ENCODE results near the gene ADPRS.

ADPRS gene

GRCh38 chr1:36088577-36089392, at the start of gene ADPRS:
Gene ADPRS, plus strand, starts transcription at chr1:36088892. Its CDS starts 13 bp downstream, at chr1:36088905.
- DNase-seq (ENCODE audit: extremely low read depth in 1 of 2, low read depth in 1 of 2), result peak; percentile 80 to 88

DNA sequence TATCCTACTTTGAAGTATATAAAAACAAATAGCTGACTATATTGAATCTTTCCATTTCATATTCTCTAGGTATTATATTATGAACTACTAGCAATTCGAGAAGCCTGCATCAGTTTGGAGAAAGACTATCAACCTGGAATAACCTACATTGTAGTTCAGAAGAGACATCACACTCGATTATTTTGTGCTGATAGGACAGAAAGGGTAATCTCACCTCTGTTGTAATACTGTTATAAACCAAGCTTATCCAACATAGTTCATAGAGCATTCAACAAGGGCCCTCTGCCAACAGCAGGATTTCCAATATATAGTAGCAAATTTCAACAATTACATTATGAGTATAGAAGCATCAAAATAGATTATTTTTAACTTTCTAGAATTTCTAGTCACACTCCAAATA, 48.5 kb upstream of the ADPRS start:
- DNase-seq (ENCODE audit: extremely low read depth in 1 of 2, low read depth in 1 of 2), result no peak

GRCh38 chr1:36051821-36052220, 36.9 kb upstream of the ADPRS start:
- no peak for DNase-seq (ENCODE audit: extremely low read depth in 1 of 2, low read depth in 1 of 2)

DNA sequence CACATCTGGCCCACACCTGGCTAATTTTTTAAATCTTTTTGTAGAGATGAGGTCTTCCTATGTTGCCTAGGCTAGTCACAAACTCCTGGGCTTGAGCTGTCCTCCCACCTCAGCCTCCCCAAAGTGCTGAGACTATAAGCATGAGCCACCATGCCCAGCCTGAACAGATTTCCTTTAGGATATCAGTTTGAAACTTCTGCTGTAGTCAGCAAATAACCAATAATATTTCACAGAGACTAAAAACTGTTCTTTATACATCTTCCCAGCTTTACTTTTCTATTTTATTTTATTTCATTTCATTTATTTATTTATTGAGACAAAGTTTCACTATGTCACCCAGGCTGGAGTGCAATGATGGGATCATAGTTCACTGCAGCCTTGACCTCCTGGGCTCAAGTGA, 34.7 kb upstream of the ADPRS start:
- no peak for DNase-seq (ENCODE audit: extremely low read depth in 1 of 2, low read depth in 1 of 2)

DNA sequence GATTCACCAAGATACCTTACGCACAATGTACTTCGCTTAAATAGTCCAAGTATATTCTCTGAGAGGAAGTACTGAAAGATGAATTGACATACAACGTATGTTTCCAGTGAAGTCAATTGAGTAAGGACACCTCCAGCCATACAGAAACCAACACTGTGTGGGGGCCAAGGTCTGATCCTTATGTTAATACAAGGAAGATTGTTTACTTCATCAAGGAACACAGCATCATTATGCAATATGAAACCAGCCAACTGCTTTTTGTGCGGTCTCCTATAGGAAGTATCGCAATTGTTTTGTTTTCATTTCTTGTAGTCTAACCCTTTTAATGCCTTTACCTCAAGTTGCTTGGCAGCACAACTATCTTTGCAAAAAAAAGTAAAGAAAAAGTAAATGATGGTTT, 33.0 kb upstream of the ADPRS start:
- no peak for DNase-seq (ENCODE audit: extremely low read depth in 1 of 2, low read depth in 1 of 2)

DNA sequence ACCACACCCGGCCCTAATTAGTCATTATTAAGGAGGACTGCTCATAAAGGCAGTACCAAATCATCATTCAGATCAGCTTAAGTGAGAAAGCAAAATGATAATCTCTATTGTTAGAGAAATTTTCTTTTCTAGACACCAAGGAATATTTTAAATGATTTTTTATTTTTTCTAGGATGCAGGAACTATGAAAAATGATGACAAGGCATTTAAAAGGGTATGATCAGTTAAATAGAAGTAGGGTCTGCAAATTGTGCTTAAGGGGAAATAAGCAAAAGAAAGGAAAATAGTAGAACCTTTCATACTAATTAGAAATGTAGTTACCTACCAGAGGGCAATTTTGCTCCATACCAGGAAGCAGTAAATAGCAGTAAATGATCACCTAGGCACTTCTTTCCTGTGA, 26.4 kb upstream of the ADPRS start:
- no peak for DNase-seq (ENCODE audit: extremely low read depth in 1 of 2, low read depth in 1 of 2)

DNA sequence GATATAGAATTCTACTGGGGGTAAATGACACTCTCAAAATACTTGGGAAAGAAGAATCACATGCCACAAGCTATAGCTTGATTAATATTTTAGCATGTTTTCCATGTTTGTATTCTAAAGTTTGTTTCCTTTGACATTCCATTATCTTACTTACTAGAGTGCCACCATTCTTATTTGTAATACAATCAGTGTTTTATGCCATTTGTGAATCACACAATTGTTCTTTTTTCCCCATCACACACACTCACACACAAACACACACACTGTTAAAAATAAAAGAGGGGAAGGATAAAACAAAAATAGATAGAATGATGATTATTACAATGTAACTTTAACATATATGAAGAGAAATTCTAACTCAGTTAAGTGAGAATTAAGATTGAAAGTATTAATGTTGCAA, 20.8 kb upstream of the ADPRS start:
- DNase-seq (ENCODE audit: extremely low read depth in 1 of 2, low read depth in 1 of 2), result no peak

DNA sequence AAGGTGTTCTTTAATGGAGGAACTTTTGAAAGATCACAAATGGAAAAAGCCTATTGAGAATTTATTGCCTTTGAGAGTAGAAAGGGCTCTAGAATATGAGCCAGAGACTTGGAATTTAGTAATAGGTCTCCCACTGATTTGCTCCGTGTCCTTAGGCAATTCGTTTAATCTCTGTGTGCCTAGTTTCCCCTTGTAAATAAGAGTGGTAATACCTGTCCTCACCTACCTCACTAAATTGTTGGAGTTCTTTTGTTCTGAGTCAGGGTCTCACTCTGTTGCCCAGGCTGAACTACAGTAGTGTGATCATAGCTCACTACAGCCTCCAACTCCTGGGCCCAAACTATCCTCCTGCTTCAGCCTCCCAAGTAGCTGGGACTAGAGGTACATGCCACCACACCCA, 19.8 kb upstream of the ADPRS start:
- no peak for DNase-seq (ENCODE audit: extremely low read depth in 1 of 2, low read depth in 1 of 2)

- no peak for DNase-seq (ENCODE audit: extremely low read depth in 1 of 2, low read depth in 1 of 2)
These were observed 18.3 kb upstream of the ADPRS start for GRCh38 chr1:36070349-36070748.

DNA sequence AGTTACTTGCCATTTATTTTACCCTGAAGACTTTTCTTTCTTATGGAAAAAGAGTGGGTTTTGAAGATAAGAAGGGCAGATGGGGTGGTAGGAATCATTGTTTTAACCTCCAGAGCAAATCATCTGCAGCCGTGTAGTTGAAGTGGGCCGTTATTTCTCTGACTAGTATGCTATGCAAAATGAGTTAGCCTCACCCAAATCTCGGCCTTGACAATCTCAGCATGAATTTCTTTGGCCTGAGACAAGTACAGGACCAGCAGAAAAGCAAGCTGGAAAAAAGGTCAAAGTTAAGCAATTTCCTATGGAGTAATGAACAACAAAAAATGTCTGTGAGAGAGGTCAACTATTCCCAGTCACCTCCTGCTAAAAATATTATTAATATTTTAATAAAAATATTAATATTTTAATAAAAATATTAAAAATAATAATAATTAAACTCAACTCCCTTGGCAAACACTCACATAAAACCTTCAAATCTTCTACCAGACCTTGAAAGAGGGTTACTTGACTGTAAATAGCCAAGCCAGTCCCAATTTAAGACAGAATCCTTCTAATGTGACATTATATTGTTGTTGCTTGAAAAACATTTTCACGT, 11.6 kb upstream of the ADPRS start:
- DNase-seq (ENCODE audit: extremely low read depth in 1 of 2, low read depth in 1 of 2), result no peak

GRCh38 chr1:36080236-36080635, 8.5 kb upstream of the ADPRS start:
- DNase-seq (ENCODE audit: extremely low read depth in 1 of 2, low read depth in 1 of 2), result no peak

DNA sequence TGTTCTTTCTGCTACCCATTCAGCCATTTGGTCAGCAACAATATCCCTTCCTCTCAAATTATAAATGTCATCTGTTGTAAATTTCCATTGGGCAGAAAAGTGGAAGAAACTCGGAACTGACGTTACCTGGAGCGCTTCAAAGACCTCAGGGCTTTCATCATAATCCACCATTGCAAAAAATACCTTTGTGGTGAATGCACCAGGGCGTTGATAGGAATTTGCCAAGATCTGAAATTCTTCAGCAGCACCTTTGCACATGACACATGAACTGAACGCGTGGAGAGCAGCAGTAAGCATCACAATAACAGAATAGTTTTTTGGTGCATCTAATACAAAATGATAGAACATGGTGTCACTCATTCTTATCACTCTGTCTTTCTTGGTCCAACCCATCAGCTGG, 7.9 kb upstream of the ADPRS start:
- DNase-seq (ENCODE audit: extremely low read depth in 1 of 2, low read depth in 1 of 2), result no peak

GRCh38 chr1:36081926-36082485, 6.7 kb upstream of the ADPRS start:
- no peak for DNase-seq (ENCODE audit: extremely low read depth in 1 of 2, low read depth in 1 of 2)

DNA sequence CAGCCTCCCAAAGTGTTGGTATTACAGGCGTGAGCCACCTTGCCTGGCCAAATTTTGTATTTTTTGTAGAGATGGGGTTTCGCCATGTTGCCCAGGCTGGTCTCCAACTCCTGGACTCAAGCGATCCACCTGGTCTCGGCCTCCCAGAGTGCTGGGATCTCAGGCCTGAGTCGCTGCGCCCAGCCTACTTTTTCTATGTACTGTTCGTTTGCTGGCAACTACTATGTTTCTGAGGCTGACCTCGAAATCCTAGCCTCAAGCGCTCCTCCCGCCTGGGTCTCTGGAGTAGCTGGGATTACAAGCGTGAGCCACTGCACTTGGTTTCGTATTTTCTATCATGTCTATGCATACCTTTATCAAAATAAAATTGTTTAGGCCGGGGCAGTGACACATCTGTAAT, 5.5 kb upstream of the ADPRS start:
- no peak for DNase-seq (ENCODE audit: extremely low read depth in 1 of 2, low read depth in 1 of 2)

- DNase-seq (ENCODE audit: extremely low read depth in 1 of 2, low read depth in 1 of 2), result no peak
These were observed 4.8 kb upstream of the ADPRS start, which contains the start of gene TEKT2 for GRCh38 chr1:36083635-36084496. Gene TEKT2, plus strand, starts transcription at chr1:36084094. Its CDS starts 828 bp downstream, at chr1:36084922.

DNA sequence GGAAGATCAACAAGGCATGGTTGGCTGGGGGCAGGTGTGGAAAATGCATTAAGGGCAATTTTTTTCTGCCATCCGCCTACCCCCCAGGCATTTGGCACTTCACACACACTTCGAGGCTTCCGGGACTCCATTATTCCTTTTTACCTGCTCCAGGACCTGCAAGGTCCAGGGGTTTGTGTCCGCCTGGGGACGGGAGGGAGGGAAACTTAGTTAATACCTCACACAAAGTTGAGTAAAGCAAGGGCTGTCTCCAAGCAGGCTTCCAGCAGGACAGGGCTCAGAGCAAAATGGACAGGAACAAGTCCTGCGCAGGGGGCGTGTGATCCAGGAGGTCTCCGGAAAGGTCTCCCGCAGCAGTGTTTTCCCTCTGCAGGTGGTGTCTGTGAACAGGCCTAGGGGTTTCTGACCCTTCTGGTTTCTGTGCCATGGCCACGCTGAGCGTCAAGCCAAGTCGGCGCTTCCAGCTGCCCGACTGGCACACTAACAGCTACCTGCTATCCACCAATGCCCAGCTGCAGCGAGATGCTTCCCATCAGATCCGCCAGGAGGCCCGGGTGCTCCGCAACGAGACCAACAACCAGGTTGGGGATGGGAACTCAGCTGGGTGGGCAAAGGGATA, 4.1 kb upstream of the ADPRS start:
- no peak for DNase-seq (ENCODE audit: extremely low read depth in 1 of 2, low read depth in 1 of 2)

- DNase-seq (ENCODE audit: extremely low read depth in 1 of 2, low read depth in 1 of 2), result no peak
These were observed 3.6 kb upstream of the ADPRS start for GRCh38 chr1:36085126-36085525.

DNA sequence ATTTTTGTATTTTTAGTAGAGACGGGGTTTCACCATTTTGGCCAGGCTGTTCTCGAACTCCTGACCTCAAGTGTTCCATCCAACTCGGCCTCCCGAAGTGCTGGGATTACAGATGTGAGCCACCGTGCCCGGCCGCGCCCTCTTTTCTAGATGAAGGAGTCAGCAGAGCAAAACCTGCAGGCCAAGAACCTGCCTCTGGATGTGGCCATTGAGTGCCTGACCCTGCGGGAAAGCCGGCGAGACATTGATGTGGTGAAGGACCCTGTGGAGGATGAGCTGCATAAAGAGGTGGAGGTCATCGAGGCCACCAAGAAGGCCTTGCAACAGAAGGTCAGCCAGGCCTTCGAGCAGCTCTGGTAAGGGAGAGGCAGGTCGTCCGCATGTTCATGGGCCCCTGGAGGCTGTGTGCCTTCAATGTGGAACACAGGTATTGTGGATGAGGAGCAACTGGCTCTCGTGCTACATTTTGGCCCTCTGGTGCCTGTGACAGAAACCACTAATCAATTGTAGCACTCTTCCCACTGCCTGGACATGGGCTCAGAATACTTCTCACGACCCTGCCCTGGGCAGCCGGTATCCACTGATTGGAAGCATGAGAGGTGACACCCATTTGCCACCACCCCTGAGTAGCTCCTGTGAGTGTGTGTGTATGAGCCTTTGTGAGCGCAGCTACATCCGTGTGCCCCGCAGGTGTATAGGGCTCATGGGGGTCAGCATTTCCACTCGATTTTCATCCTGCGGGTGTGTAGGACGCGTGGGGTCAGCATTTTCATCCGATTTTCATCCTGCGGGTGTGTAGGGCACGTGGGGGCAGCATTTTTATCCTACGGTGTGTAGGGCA, 2.8 kb upstream of the ADPRS start:
- DNase-seq (ENCODE audit: extremely low read depth in 1 of 2, low read depth in 1 of 2), result no peak

GRCh38 chr1:36086529-36087232, 2.0 kb upstream of the ADPRS start:
- no peak for DNase-seq (ENCODE audit: extremely low read depth in 1 of 2, low read depth in 1 of 2)

Data from stimulated activated CD8-positive, alpha-beta memory T cell treated with anti-CD3 and anti-CD28 coated beads, Interleukin-7, amount 100 ng/mL, for 48 hours (primary cell).